ENCODE measurements around the gene NEB. TPM values are rescaled to one million over a fixed set of nuclear protein-coding genes. Genes with fewer than 3 reads are reported as not detected.
"Not testable (repeated sequence)": the region's sequence is repeated elsewhere in the genome, so short reads cannot be mapped to it uniquely, and the experiment has no call there.

Gene NEB
- total and polyA plus RNA-seq, 9 donors = 673 to 1,381 (median 1,001) TPM

DNA sequence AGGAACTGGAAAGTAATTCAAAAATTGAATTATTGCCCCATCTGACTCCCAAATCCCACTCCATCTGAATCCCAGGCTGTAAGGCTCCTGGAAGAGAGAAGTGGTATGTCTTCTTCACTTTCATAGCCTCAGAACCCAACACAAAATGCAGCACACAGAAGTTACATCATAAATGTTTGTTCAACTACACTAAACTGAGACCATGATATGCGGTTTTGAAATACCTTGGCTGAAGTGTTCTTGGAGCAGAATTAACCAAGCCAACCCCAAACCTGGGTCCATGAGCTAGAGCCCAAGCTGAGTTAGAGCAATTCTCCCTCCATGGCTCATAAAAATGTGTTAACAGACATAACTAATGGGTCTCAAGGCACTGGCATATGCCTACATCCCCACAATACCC is 23.3 kb downstream of the NEB start:
- H3K36me3 ChIP-seq (ENCODE audit: control insufficient read depth, insufficient read depth, low read length) = peaks cover 59% of the 10 kb centered on the region
- no peak overlapping the region for H3K27ac ChIP-seq (ENCODE audit: low read length)
- H3K27me3 ChIP-seq (ENCODE audit: control insufficient read depth, insufficient read depth, low read length) = no peaks in the 10 kb centered on the region
- H3K4me1 ChIP-seq (ENCODE audit: control insufficient read depth, insufficient read depth, low read length) = no peaks in the 10 kb centered on the region
- no peak for DNase-seq
- no peak overlapping the region for H3K4me3 ChIP-seq (ENCODE audit: low read length)
- no peaks in the 10 kb centered on the region for H3K9me3 ChIP-seq (replicated peaks; ENCODE audit: control insufficient read depth, low read depth, low read length)
- no CpG with 5 or more reads among the region's 1 CpG for WGBS (ENCODE audit: insufficient coverage)

DNA sequence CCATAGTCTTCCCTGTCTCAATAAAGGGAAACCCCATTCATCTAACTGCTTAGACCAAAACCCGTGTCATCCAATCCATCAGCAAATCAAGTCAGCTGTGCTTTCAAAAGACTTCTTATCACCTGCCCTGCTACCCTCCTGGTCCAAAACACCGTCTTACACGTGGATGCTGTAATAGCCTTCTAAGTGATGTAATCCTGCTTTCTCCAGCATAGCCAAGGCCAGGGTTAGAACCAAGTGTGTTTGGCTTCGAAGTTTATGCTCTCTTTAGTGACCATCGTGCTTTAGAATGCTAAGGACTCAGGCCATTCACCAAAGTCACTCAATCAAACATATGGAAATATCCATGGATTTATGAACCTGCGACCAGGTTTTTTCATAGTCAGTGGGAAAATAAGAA is 25.5 kb downstream of the NEB start:
- H3K36me3 ChIP-seq (ENCODE audit: control insufficient read depth, insufficient read depth, low read length) = peaks cover 45% of the 10 kb centered on the region
- WGBS (ENCODE audit: insufficient coverage) = 77% methylated on average over 4 of the region's 6 CpGs
- H3K4me3 ChIP-seq (ENCODE audit: low read length) = no peak overlapping the region
- H3K27me3 ChIP-seq (ENCODE audit: control insufficient read depth, insufficient read depth, low read length) = no peaks in the 10 kb centered on the region
- no peaks in the 10 kb centered on the region for H3K4me1 ChIP-seq (ENCODE audit: control insufficient read depth, insufficient read depth, low read length)
- H3K27ac ChIP-seq (ENCODE audit: low read length) = no peak overlapping the region
- no peak for DNase-seq
- H3K9me3 ChIP-seq (replicated peaks; ENCODE audit: control insufficient read depth, low read depth, low read length) = no peaks in the 10 kb centered on the region

DNA sequence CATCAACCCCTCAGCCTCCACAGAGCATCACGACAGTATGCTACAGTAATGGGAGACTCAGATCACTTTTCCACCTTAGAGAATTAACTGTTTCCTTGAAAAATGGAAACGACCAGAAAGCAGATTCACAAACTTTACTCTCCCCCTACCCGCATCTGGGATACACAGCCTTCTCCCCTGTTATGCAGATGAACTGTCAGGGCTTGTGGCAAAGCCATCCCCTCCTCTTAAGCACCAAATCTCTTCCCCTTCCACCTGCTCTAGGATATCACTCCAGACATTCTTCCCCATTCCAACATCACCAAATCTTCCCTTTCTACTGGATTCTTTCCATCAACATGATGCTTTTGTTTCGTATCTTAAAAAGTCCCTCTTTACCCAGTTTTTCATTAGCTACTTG is 26.4 kb downstream of the NEB start:
- Histone ChIP-seq H3K36me3 (ENCODE audit: control insufficient read depth, insufficient read depth, low read length) (peaks cover 35% of the 10 kb centered on the region), H3K4me3 (ENCODE audit: low read length) (no peak overlapping the region), H3K4me1 (ENCODE audit: control insufficient read depth, insufficient read depth, low read length) (no peaks in the 10 kb centered on the region), H3K27me3 (ENCODE audit: control insufficient read depth, insufficient read depth, low read length) (no peaks in the 10 kb centered on the region), H3K9me3 (replicated peaks; ENCODE audit: control insufficient read depth, low read depth, low read length) (no peaks in the 10 kb centered on the region), H3K27ac (ENCODE audit: low read length) (no peak overlapping the region)
- DNase-seq = no peak
- 7% methylated on average over 3 of the region's 4 CpGs for WGBS (ENCODE audit: insufficient coverage)

DNA sequence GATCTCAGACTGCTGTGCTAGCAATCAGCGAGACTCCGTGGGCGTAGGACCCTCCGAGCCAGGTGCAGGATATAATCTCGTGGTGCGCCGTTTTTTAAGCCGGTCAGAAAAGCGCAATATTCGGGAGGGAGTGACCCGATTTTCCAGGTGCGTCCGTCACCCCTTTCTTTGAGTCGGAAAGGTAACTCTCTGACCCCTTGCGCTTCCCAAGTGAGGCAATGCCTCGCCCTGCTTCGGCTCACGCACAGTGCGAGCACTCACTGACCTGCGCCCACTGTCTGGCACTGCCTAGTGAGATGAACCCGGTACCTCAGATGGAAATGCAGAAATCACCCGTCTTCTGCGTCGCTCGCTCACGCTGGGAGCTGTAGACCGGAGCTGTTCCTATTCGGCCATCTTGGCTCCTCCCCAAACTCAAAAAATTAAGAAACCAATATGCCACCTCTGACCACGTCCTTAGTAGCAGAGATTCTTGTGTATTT is 29.8 kb downstream of the NEB start:
- H3K4me3 ChIP-seq (ENCODE audit: low read length); H3K4me1 ChIP-seq (ENCODE audit: control insufficient read depth, insufficient read depth, low read length); H3K27ac ChIP-seq (ENCODE audit: low read length); H3K27me3 ChIP-seq (ENCODE audit: control insufficient read depth, insufficient read depth, low read length); H3K9me3 ChIP-seq (replicated peaks; ENCODE audit: control insufficient read depth, low read depth, low read length); DNase-seq: not testable (repeated sequence)
- H3K36me3 ChIP-seq (ENCODE audit: control insufficient read depth, insufficient read depth, low read length) = peaks cover 25% of the 10 kb centered on the region
- WGBS (ENCODE audit: insufficient coverage) = 95% methylated on average over 15 of the region's 29 CpGs

DNA sequence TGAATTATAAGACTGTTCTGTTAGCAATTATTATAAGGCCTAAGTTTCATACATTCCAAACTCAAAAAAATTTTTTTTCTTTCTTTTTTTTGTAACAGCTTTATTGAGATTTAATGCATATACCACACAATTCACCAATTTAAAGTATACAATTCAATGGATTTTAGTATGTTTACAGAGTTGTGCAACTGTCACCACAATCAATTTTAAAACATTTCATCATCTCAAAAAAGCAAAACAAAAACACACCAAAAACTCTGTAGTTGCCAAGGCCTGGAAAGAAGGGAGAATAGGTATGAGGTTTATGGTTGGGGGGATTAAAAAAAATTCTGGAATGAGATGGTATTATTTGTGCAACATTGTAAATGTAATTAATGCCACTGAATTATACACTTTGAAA is 36.1 kb downstream of the NEB start:
- H3K36me3 ChIP-seq (ENCODE audit: control insufficient read depth, insufficient read depth, low read length) = peaks cover 10% of the 10 kb centered on the region
- not testable (repeated sequence) for H3K4me1 ChIP-seq (ENCODE audit: control insufficient read depth, insufficient read depth, low read length); DNase-seq; H3K27ac ChIP-seq (ENCODE audit: low read length); H3K9me3 ChIP-seq (replicated peaks; ENCODE audit: control insufficient read depth, low read depth, low read length); H3K4me3 ChIP-seq (ENCODE audit: low read length); H3K27me3 ChIP-seq (ENCODE audit: control insufficient read depth, insufficient read depth, low read length)

DNA sequence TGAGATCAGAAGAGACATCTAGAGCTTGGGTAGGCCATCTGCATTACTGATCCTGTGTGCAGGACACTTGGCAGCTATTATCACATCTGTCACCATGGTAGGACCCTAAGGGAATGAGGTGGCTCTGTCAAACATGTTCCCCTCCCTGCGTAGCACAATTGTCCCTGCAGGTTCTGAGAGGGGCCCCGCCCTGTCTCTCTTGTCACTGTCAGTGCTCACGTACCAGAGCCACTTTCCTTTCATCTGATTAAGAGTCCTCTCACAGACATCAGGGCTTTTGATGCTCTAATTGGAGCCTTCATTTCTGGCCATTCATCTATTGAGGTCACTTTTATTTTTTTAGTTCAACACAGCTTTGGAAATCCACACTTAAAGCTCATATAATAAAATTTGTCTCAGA is 38.5 kb downstream of the NEB start:
- peaks cover 26% of the 10 kb centered on the region for H3K36me3 ChIP-seq (ENCODE audit: control insufficient read depth, insufficient read depth, low read length)
- no peak overlapping the region for H3K4me3 ChIP-seq (ENCODE audit: low read length)
- H3K9me3 ChIP-seq (replicated peaks; ENCODE audit: control insufficient read depth, low read depth, low read length) = no peaks in the 10 kb centered on the region
- no peak overlapping the region for H3K27ac ChIP-seq (ENCODE audit: low read length)
- DNase-seq = no peak
- WGBS (ENCODE audit: insufficient coverage) = 69% methylated on average over 3 of the region's 3 CpGs
- H3K27me3 ChIP-seq (ENCODE audit: control insufficient read depth, insufficient read depth, low read length) = no peaks in the 10 kb centered on the region
- H3K4me1 ChIP-seq (ENCODE audit: control insufficient read depth, insufficient read depth, low read length) = no peaks in the 10 kb centered on the region

DNA sequence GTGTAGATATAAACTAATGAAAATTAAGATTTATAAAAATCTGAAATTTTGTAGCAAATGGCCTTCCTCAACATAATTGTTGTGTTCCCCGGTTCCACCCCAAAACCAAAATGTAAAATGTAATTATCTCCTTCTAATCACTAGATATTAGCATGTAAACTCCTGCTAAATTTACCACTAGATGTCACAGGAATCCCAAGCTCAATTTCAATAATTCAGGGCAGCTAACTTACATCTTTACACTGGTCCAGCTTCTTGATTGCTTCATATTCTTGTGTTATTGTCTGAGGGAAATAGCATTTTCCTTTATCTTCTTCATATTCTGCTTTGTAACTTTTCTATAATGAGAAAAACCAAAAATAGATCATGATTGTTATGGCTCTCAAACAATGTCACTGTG is 42.6 kb downstream of the NEB start:
- peak; percentile 6 for DNase-seq
- peaks cover 40% of the 10 kb centered on the region for H3K36me3 ChIP-seq (ENCODE audit: control insufficient read depth, insufficient read depth, low read length)

DNA sequence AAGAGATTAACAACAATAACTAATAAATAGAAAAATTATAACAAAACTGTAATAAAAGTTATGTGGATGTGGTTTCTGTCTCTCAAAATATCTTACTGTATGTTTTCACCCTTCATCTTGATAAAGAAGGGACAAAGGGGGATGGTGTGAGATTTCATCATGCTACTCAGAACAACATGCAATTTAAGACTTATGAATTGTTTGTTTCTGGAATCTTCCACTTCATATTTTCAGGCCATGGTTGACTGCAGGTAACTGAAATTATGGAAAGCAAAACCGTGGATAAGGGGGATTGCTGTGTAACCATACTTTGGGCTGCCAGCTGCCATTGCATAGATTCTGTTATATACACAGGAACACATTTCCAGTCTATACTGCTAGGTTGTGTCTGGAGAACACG is 45.6 kb downstream of the NEB start:
- H3K27ac ChIP-seq (ENCODE audit: low read length) = no peak overlapping the region
- H3K36me3 ChIP-seq (ENCODE audit: control insufficient read depth, insufficient read depth, low read length) = peaks cover 42% of the 10 kb centered on the region

More for the DNA sequence above, 42.6 kb downstream of the NEB start:
- no peaks in the 10 kb centered on the region for H3K27me3 ChIP-seq (ENCODE audit: control insufficient read depth, insufficient read depth, low read length)
- H3K27ac ChIP-seq (ENCODE audit: low read length) = no peak overlapping the region
- no peaks in the 10 kb centered on the region for H3K4me1 ChIP-seq (ENCODE audit: control insufficient read depth, insufficient read depth, low read length)
- H3K9me3 ChIP-seq (replicated peaks; ENCODE audit: control insufficient read depth, low read depth, low read length) = no peaks in the 10 kb centered on the region
- H3K4me3 ChIP-seq (ENCODE audit: low read length) = no peak overlapping the region
- WGBS (ENCODE audit: insufficient coverage) = no CpG with 5 or more reads among the region's 1 CpG

DNA sequence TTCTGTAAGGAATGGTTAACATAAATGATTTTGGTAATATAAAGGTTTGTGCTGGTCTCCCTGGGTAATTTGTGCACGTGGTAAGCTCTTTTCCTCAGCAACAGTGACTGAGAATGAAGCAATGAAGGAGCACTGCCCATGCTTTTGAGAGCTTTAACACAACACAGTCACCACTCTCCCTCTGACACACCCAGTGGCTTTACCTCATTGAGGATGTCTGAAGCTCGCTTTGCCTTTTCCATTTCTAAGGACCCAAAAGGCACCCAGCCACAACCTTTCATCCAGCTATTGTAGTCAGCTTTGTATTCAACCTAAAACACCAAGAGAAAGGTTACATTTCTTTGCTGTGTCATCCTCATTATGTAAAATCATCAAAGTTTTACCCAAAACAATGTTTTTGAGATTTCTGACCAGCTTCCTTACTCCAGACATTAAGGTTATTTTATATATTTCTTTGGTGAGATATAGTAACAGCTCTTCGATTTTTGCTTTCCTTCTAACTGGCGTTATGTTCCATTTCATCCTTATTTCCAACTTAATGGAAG is 51.7 kb downstream of the NEB start:
- Histone ChIP-seq H3K27me3 (ENCODE audit: control insufficient read depth, insufficient read depth, low read length) (no peaks in the 10 kb centered on the region), H3K36me3 (ENCODE audit: control insufficient read depth, insufficient read depth, low read length) (peaks cover 40% of the 10 kb centered on the region), H3K27ac (ENCODE audit: low read length) (no peak overlapping the region), H3K4me3 (ENCODE audit: low read length) (no peak overlapping the region), H3K9me3 (replicated peaks; ENCODE audit: control insufficient read depth, low read depth, low read length) (no peaks in the 10 kb centered on the region), H3K4me1 (ENCODE audit: control insufficient read depth, insufficient read depth, low read length) (no peaks in the 10 kb centered on the region)
- no peak for DNase-seq
- WGBS (ENCODE audit: insufficient coverage) = no CpG with 5 or more reads among the region's 4 CpGs

More for the DNA sequence above, 45.6 kb downstream of the NEB start:
- WGBS (ENCODE audit: insufficient coverage) = no CpG with 5 or more reads among the region's 2 CpGs
- Histone ChIP-seq H3K27me3 (ENCODE audit: control insufficient read depth, insufficient read depth, low read length) (no peaks in the 10 kb centered on the region), H3K4me3 (ENCODE audit: low read length) (no peak overlapping the region), H3K9me3 (replicated peaks; ENCODE audit: control insufficient read depth, low read depth, low read length) (no peaks in the 10 kb centered on the region), H3K4me1 (ENCODE audit: control insufficient read depth, insufficient read depth, low read length) (no peaks in the 10 kb centered on the region)
- DNase-seq = no peak

DNA sequence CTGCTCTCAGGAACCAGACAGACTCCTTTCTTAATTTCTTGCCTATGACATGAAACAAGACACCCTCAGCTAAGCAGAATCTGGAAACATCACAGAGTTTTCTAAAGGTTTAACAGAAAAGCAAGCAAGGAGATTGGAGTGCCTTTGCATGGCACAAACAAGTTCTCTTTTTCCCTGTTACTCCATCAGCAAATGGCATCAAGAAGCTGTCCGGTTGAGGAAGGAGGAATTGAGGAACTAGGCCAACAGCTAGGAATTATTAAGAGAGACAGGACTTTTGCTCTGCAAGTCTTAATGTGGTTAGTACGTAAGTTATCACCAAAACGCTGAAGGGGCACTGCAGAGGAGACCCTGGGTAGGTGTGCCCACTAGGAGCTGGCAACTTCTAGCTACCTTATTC is 53.2 kb downstream of the NEB start:
- Histone ChIP-seq H3K27me3 (ENCODE audit: control insufficient read depth, insufficient read depth, low read length) (no peaks in the 10 kb centered on the region), H3K36me3 (ENCODE audit: control insufficient read depth, insufficient read depth, low read length) (peaks cover 43% of the 10 kb centered on the region), H3K27ac (ENCODE audit: low read length) (no peak overlapping the region), H3K4me1 (ENCODE audit: control insufficient read depth, insufficient read depth, low read length) (no peaks in the 10 kb centered on the region), H3K9me3 (replicated peaks; ENCODE audit: control insufficient read depth, low read depth, low read length) (no peaks in the 10 kb centered on the region), H3K4me3 (ENCODE audit: low read length) (no peak overlapping the region)
- WGBS (ENCODE audit: insufficient coverage) = 69% methylated on average over 2 of the region's 3 CpGs
- DNase-seq = peak; percentile 9

DNA sequence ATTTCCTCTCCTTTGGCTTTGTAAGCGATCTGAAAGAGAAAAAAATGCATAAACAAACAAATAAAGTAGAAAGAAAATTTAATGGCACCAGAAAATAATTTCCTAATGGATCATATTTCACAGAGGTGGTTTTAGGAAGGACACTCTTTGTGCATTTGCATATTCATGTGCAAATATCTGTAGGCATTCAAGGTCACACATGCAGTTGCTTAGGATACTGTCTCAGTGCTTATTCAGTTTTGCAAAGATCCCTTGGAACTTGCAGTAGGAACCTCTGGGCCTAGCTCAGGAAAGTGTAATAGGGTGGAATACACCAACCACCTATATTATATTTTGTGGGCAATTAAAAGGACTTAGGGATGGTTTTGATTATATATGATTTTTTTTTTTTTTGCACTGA is 54.3 kb downstream of the NEB start:
- no peaks in the 10 kb centered on the region for H3K27me3 ChIP-seq (ENCODE audit: control insufficient read depth, insufficient read depth, low read length)
- H3K4me1 ChIP-seq (ENCODE audit: control insufficient read depth, insufficient read depth, low read length) = no peaks in the 10 kb centered on the region
- H3K4me3 ChIP-seq (ENCODE audit: low read length) = no peak overlapping the region
- no peak overlapping the region for H3K27ac ChIP-seq (ENCODE audit: low read length)
- no peak for DNase-seq
- peaks cover 40% of the 10 kb centered on the region for H3K36me3 ChIP-seq (ENCODE audit: control insufficient read depth, insufficient read depth, low read length)
- no CpG with 5 or more reads among the region's 1 CpG for WGBS (ENCODE audit: insufficient coverage)
- no peaks in the 10 kb centered on the region for H3K9me3 ChIP-seq (replicated peaks; ENCODE audit: control insufficient read depth, low read depth, low read length)
